Measurements from ENCODE around the gene GHSR. TPM values are rescaled to one million over a fixed set of nuclear protein-coding genes. Genes with fewer than 3 reads are reported as not detected.

The GHSR gene
- total and polyA plus RNA-seq, 2 of the 8 experiments (the other 6 are each of a cell fraction or from before 2014, with no cell fraction given), result not detected

GRCh38 chr3:172475703-172476102 lies 27.4 kb upstream of the GHSR start:
- Histone ChIP-seq H4K91ac (replicated peaks; ENCODE audit: insufficient read length, low read length) (no peak overlapping the region), H2BK5ac (ENCODE audit: low read depth, low read length) (no peak overlapping the region), H3K79me1 (ENCODE audit: low read depth, low read length) (no peaks in the 10 kb centered on the region), H2BK20ac (ENCODE audit: low read length) (no peak overlapping the region), H3K9ac (replicated peaks in 1 of 4; ENCODE audit: extremely low read depth in 1 of 4, low read depth in 3 of 4, low read length in 3 of 4) (no peak overlapping the region), H2AFZ (ENCODE audit: low read length) (no peak overlapping the region), H3K23ac (ENCODE audit: insufficient read length) (no peak overlapping the region), H3K23me2 (ENCODE audit: low read depth, low read length) (no peaks in the 10 kb centered on the region), H2BK12ac (ENCODE audit: low read depth, low read length) (no peak overlapping the region), H3K4ac (replicated peaks; ENCODE audit: insufficient read length, low read depth, low read length) (no peak overlapping the region), H2BK120ac (replicated peaks; ENCODE audit: low read depth, low read length) (no peak overlapping the region), H3K4me1 (replicated peaks in 1 of 4; ENCODE audit: control insufficient read depth in 3 of 4, insufficient read depth in 4 of 4, low read length in 3 of 4) (no peaks in the 10 kb centered on the region), H4K5ac (ENCODE audit: insufficient read length, low read depth, low read length) (no peak overlapping the region), H2AK5ac (ENCODE audit: low read depth, low read length) (no peak overlapping the region), H4K20me1 (replicated peaks in 1 of 2; ENCODE audit: control insufficient read depth in 1 of 2, insufficient read depth in 2 of 2, low read length in 2 of 2) (no peaks in the 10 kb centered on the region), H2BK15ac (ENCODE audit: low read length) (no peak overlapping the region), H3K27ac (ENCODE audit: low read depth, low read length) (no peak overlapping the region), H4K8ac (ENCODE audit: extremely low read depth, insufficient read depth, low read length) (no peak overlapping the region), H3K27me3 (replicated peaks in 1 of 4; ENCODE audit: control insufficient read depth in 3 of 4, extremely low read depth in 1 of 4, insufficient read depth in 3 of 4, low read length in 3 of 4) (no peaks in the 10 kb centered on the region), H3K9me3 (ENCODE audit: insufficient read depth in 2 of 2, low read depth in 1 of 2, low read length in 1 of 2) (no peaks in the 10 kb centered on the region; a peak in 1 of 4 replicates), H3K79me2 (ENCODE audit: control insufficient read depth in 1 of 2, insufficient read depth in 2 of 2, low read length in 2 of 2) (no peaks in the 10 kb centered on the region), H3K4me3 (ENCODE audit: extremely low read depth in 1 of 4, insufficient read depth in 2 of 4, low read depth in 3 of 4, low read length in 4 of 4) (no peak overlapping the region), H3K14ac (ENCODE audit: insufficient read length) (no peak overlapping the region), H3K4me2 (ENCODE audit: insufficient read depth in 1 of 2, low read depth in 2 of 2, low read length in 2 of 2) (no peak overlapping the region), H3K18ac (ENCODE audit: extremely low read depth, low read length) (no peak overlapping the region), H3K36me3 (ENCODE audit: control insufficient read depth in 2 of 4, insufficient read depth in 4 of 4, low read length in 3 of 4) (no peaks in the 10 kb centered on the region), H3K56ac (replicated peaks; ENCODE audit: insufficient read length, low read depth, low read length) (no peak overlapping the region)
- FAIRE-seq (no peak), DNase-seq (ENCODE audit: low read depth in 1 of 2, low spot score in 2 of 2) (no peak)
- ChIA-PET POLR2A (ENCODE audit: partially characterized antibody) (no interaction called here), CTCF (ENCODE audit: partially characterized antibody) (interaction anchor here (1.2 to 2.5 kb wide), 5 partner anchors 10 to 197 kb away, joined by 3 to 9 read pairs (median 4); no protein-coding TSS in a partner anchor)
- 90% methylated on average over 5 of the region's 5 CpGs; no CpG with 5 or more reads in 1 of the 2 experiments for WGBS, 2 experiments (ENCODE audit: extremely low coverage in 1 of 2, insufficient coverage in 1 of 2, insufficient read length in 1 of 2, insufficient replicate concordance in 2 of 2, low coverage in 1 of 2, low lambda C conversion rate in 2 of 2, missing lambda C conversion rate in 1 of 2)
- TF ChIP-seq YY1 (IDR thresholded peaks at IDR 0.05; ENCODE audit: low read depth, low read length) (no peak), CHD2 (IDR thresholded peaks at IDR 0.05; ENCODE audit: low read length) (no peak), EP300 (IDR thresholded peaks at IDR 0.05; ENCODE audit: borderline replicate concordance in 1 of 2, low read depth in 2 of 2, low read length in 2 of 2) (no peak), E2F6 (IDR thresholded peaks at IDR 0.05) (no peak), TAF1 (IDR thresholded peaks at IDR 0.05; ENCODE audit: low read depth, low read length) (no peak), SIX5 (IDR thresholded peaks at IDR 0.05; ENCODE audit: low read depth, low read length) (no peak), USF2 (IDR thresholded peaks at IDR 0.05; ENCODE audit: low read length) (no peak), HDAC2 (IDR thresholded peaks at IDR 0.05; ENCODE audit: borderline replicate concordance in 1 of 2, low read depth in 2 of 2, low read length in 2 of 2) (no peak), JUN (IDR thresholded peaks at IDR 0.05; ENCODE audit: low read depth, low read length) (no peak), KDM5A (IDR thresholded peaks at IDR 0.05; ENCODE audit: low read length) (no peak), BACH1 (IDR thresholded peaks at IDR 0.05; ENCODE audit: low read length) (no peak)

All from H1 (cell line).